Jurkat, Clone E6-1 (cell line): ENCODE data around the gene PLA2G4A.

Experiments
- DNase-seq: peaks from one replicate; pipeline ENCODE4 v3.0.0-alpha.2; 2011; ENCODE audit warnings: low read depth, low spot score
- H3K4me3 ChIP-seq: 2 replicates; pipeline ENCODE4 v1.5.1; 2011; ENCODE audit warnings: mild to moderate bottlenecking, low read length, control low read depth, moderate library complexity

The PLA2G4A gene

DNA sequence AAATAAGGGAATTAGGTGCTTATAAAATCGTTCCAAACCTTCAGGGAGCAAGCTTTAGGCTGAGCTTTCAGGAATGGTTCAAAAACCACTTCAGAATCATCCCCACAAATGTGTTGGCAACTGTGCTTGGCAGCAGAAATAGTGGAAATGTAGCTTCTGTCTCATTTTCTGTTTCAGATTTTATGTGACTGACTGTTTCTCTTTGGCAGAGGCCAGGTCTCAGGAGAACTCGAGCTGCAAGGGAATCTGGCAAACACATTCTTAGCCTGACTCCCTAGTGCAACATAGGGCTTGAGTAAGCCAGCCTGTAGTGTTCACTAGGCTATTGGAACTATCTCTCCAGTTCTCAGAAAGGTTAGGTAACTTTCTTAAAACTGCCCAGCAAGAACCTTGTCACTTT, 128.6 kb downstream of the PLA2G4A start:
- H3K4me3 ChIP-seq = no peak overlapping the region
- no peak for DNase-seq

DNA sequence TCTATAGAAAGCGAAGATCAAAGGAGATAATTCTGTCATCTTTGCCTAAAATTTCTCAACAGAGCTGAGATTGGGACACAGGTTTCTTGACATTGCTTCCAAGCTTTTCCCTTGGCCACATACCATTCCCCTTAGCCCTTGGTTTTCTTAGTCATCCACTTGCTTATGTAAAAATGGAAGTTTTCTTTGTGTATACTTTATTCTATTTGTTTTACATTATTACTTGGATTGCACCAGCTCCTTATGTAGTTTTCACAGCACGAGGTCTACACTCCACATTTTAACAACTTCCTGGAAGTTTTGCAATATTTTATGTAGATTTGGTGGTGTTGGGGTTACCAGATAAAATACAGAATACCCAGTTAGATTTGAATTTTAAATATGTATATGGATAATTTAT, 129.8 kb downstream of the PLA2G4A start:
- DNase-seq = no peak
- no peak overlapping the region for H3K4me3 ChIP-seq

DNA sequence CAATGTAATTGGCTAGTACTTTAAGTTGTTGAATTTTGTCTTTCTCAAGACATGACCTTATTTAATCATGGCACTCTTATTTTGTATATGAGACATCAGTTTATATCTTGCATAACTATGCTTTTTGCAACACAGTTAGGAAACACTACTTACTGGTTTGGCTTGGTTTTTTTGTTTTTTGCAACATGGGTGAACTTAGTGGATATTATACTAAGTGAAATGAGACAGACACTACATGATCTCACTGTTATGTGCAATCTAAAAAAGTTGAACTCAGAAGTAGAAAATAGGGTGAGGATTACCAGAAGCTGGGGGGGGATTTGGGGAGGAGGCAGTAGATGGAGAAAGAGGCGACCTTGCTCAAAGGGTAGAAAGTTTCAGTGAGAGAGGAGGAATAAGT, 132.1 kb downstream of the PLA2G4A start:
- DNase-seq = no peak
- H3K4me3 ChIP-seq = no peak overlapping the region

DNA sequence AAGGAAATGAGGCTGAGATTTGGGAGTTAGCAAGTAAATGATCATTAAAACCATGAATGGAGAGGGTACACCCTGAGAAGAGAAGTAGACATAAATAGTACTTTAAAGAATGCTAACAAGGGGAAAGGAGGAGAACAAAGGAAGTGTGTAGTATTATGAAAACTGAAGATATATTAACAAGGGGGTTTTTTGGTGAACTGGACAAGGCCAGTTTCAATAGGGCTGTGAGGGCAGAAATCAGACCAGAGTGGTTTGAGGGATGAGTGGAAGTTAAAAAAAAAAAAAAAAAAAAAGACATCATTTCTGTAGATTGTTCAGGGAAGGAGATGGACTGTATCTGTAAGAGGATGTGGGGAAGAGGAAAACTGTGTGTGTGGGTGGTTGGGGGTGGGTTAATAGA, 137.1 kb downstream of the PLA2G4A start:
- no peak overlapping the region for H3K4me3 ChIP-seq
- no peak for DNase-seq

DNA sequence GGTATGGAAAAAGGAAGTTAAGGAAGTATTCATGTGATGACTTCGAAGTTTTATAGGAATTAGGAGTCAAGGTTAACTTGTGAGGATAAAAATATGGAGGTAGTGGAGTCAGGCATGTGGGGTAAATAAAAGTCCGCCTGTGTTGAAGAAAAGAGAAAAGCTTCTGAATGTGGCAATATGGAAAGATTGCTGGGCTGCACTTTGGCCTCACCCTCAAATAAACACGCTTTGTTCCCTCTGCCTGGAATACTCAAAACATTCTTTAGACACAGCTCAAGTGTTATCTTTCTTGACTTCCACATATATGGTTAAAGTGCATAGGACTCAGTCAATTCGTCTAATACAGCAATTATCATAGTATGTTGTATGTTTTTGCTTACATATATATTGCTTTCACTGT, 137.7 kb downstream of the PLA2G4A start:
- H3K4me3 ChIP-seq = no peak overlapping the region
- no peak for DNase-seq

DNA sequence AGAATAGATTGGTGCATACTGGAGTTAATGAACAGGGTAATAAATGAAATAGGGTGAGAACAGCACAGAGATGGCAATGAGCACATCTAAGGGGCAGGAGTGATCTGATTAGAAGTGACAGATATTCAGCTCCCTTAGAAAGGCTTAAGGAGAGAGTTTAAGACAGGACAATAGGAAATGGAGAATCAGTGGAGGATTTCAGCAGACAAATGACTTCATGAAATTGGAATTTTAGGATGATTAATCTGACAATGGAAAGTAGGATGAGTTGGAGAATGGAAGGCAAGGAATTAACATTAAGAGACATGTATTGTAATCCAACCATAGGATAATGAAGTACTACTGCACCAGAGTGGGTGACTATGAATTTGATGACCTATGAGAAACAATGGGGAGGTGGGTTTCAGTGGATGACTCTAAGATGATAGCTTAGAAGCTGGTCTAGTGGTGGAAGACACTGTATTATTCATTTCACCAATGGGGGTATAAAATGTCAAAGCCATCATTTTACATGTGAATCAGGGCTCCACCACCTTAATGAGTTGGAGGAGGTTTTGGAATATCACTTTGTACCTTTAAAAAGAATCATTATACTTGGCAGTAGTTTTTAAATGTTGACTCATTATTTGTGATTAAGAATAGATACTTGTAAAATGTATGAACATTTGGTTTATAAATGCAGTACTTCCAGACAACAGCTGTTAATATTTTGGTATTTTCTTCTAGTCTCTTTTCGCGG, 139.1 kb downstream of the PLA2G4A start:
- no peak overlapping the region for H3K4me3 ChIP-seq
- DNase-seq = no peak

DNA sequence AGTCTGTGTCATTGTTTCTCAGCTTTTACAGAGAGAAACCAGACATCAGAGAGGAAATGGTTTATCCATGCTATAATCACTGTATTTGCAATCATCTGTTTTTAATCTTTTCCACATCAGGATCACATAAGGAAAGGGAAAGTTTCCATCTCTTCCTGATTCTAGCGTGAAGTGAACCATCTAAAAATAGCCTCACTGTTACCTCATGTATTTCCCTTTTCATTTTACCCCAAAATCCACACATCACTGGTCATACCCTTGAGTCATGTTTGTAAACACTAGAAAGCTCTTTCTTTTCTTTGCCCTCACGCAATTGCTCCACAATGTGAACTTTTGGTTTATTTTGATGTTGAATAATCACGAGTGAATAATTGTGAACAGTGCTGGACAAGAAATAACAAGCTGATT, 146.0 kb downstream of the PLA2G4A start:
- no peak overlapping the region for H3K4me3 ChIP-seq
- DNase-seq = no peak

DNA sequence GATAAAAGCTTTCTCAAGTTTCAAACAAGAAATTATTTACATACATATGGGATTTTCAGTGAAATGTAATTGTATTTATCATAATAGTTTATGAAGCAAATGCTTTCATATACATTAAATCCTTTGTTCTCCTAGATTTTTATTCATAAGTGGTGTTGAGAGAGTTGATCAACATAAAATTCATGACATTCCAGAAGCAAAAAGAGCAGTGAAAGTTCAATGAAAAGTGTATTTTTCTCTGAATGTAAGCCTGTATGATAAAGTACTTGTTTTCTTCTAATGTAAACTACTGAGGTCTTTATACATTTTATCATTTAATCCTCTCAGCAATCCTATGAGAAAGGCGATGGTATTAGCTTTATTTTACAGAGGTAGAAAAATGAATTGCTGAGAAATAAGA, 146.5 kb downstream of the PLA2G4A start:
- DNase-seq = no peak
- no peak overlapping the region for H3K4me3 ChIP-seq

DNA sequence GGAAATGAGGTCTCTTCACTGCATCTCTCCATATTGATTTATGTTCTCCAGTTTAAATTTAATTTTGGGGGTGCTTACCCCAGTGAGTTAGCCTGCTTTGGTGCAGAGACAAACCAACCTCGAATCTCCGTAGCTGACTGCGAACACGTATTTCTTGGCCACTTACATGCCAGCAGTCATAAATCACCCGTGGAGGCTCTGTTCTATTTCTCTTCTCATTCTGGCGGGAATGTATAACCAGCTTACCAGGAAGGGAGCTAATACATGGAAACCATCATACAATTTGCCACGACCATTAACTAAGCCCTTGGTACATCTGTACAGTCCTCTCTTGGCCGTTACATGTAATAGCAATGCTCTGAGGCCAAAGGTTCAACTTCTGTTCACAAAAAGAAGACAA, 148.0 kb downstream of the PLA2G4A start:
- DNase-seq = no peak

DNA sequence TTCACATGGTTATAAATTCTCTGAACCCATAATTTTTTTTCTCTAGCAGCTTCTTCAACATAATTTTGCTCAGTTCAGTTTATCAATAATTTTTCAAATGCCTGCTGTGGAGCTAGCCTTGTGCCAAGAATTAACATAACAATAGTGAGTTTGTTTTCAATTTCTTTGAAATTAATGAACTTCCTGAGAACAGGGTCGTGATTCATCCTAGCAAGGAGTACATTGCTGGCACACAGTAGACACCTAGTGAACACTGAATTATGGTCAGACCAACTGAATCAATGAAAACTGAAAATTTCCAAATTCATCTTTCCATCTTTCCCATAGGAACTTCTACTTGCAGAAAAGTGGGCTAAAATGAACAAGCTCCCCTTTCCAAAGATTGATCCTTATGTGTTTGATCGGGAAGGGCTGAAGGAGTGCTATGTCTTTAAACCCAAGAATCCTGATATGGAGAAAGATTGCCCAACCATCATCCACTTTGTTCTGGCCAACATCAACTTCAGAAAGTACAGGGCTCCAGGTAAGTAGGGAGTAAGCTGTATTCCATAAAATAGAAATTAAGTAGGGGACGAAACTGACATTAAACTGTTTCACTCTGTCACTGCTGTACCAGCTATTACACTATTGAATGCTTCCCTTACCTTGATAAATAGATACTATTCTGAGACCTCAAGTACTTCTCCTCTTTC, 148.7 kb downstream of the PLA2G4A start:
- no peak for DNase-seq
- H3K4me3 ChIP-seq = no peak overlapping the region

More for the DNA sequence above, 148.0 kb downstream of the PLA2G4A start:
- H3K4me3 ChIP-seq = no peak overlapping the region

DNA sequence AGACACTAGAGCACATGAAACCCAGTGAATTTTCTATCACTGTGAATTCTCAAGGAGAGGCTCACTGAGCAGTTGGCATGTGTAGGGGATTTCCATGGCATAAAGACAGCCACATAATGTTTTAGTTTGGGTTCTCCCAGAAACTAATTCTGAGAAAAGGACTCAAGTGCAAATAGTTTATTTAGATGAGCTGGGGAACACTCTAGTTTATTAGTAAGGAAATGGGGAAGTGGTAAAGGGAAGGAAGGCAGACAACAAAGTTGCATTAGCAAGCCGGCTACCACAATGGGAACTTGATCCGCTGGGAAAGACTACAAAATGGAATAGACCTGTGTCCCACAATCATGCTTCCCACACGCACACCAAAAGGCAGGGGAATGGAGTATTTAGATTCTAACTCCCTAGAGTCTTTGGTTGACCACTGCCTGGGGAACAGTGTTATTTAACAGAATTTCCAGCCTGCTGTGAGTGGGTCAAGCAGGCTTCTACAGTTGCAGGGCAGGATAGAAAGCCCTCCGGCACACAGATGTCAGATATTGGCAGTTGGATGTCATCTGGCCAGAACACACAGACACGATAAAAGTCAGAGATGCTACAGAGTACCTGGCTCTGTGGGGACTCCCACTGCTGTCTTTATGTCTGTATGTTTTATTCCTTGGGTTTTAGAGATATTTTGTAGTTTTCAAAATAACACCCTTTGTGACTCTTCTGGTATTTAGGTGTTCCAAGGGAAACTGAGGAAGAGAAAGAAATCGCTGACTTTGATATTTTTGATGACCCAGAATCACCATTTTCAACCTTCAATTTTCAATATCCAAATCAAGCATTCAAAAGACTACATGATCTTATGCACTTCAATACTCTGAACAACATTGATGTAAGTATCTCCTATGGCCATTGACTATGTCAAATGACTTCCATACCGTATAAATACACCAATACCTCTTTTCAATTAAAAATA, 150.1 kb downstream of the PLA2G4A start:
- no peak for DNase-seq
- H3K4me3 ChIP-seq = no peak overlapping the region

DNA sequence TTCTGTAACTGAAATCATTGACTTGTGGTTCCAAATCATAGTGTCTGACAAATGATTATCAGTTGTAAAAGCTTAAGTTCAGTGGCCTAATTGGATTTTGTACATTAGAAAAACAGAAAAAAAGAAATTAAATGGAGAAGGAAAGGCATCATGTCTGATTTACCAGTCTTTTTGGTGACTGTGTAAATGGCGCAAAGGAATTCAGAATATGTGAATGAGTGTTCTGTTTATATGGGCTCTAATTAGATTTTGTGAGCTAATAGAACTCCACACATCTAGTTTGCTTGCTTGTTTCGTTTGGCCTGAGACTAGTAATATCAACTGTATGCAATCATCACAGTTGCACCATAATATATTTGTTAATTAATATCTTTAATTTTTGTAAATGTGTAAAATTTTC, 151.7 kb downstream of the PLA2G4A start:
- H3K4me3 ChIP-seq = no peak overlapping the region
- no peak for DNase-seq

DNA sequence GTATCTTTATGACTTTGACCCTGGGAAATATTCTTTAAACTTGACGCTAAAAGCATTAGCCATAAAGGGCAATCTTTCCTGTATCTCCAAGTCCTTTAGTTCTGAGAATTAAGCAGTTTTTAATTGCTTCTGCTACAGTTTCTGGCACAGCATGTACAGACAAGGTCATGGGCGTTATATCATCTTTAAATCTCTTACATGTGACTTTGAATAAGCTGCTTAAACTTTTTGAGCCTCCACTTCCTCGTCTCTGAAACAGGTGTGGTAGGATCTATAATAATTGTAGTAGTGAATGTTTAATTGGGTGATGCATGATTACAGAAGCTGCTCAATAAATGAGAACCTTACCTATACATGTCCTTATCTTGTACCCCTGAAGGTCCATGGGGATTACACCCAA, 153.4 kb downstream of the PLA2G4A start:
- DNase-seq = no peak
- no peak overlapping the region for H3K4me3 ChIP-seq

DNA sequence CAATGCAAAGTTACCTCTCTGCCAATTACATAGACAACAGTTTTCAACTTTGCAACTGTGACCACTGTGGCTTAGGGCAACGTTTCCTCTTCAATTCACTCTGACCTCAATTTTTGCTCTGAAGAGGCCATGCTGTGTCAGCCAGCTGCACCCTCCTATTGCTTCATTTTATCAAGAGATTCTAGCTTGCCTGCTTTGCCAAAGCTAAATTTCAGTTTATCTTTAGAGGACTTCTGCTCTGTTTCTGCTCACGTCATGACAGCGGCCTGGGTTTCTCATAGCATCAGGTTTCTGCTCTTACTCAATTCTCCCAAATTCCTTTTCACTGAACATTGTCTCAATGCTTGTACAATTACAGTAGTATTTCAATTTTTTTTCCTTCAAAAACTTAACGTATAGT, 154.6 kb downstream of the PLA2G4A start:
- H3K4me3 ChIP-seq = no peak overlapping the region
- DNase-seq = no peak

DNA sequence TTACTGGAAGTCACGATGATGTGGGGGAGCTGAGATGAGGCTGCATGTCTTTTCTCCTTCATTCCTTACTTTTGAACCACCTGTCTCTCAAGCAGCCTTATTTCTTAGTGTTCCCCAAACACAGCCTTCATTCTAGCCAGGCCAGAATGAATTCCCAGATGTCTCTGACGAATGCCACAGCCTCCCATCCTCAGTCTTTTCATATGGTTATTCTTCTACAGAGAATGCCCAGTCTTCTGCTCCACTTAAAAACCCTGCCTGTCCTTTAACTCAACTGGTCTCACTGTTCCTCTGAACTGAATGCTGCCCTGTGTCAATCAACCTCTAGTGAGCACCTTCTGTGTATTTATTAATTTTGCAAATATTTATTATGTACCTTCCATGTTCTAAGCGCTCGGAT, 156.2 kb downstream of the PLA2G4A start:
- DNase-seq = no peak
- H3K4me3 ChIP-seq = no peak overlapping the region

DNA sequence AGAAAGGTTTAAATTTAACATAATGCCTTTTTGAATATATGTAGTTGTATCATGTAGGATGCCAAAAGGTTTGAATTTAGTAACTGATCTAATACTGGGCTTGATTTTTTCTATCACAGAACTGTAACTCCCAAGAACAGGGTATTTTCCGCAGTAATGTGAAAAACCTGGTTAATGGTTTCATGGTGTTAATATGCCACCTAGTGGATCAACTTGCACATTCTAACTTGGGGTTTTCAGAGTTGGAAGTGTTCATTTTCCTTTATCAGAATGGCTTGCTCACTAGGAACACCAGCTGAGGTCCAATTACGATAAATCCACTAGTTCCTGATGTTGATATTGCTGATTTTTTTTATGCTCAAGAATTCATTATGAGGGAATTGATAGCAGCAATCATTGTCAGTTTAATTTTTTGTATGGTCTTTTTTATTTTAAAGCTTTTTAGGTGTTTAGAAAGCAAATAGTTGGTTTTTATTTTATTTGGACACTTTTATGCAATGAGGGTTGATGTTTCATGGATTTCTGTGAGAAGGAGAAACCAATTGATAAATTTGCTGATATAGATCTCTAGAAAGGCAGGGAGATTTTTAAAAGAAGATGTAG, 157.2 kb downstream of the PLA2G4A start:
- peak; percentile 40 for DNase-seq
- H3K4me3 ChIP-seq = no peak overlapping the region

DNA sequence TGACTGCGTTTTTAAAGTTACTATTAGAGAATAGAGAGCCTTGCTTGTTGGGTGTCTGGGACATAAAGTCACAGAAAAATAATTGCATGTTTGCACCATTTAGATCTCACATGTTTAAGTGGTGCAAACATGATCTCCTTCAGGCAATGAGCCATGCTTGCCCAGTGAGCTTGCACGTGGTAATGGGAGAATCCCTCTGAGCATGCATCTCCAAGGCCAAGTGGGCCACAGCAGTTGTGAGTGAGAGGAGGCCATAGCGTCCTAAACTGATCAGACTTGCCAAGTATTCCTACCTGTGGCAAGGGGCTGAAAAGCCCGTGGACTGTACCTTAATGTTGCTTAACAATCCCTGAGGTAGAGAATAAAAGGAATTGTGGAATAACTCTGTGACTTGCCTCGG, 158.3 kb downstream of the PLA2G4A start:
- DNase-seq = no peak
- H3K4me3 ChIP-seq = no peak overlapping the region

DNA sequence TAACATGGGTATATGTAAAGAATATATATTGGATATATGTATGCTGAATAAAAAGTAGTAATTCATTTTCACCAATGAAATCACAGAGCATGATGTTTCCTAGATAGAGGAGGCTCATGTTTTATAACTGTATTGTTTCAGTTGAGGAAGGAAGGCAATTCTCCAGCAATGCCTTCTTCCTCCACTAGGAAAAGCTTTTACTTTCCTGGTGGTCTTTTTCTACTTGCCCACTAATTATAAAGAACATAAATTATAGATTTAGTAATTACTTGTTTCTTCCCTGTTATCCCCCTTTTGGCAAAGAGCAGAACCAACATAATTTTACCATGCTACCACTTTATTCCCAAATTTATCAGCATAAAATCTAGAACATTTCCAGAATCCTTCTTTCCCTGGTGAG, 159.0 kb downstream of the PLA2G4A start:
- no peak for DNase-seq
- H3K4me3 ChIP-seq = no peak overlapping the region

DNA sequence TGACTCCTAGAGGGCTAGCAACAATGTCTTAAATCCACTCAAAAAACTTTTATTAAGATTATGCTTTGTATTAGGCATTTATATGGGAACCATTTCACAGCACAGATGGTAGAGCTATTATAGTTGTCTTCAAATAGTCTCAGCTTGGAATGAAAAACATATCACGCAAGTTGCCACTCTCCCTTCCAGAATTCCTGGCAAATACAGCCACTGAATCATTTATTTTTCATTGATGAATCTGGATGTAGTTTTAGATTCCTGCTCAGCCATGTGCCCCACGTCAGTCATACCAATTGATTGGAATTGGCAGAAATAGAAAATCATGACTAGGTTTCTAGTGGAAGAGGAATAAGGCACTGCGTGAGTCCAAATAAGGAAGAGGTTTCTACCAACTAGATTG, 165.2 kb downstream of the PLA2G4A start:
- no peak for DNase-seq
- no peak overlapping the region for H3K4me3 ChIP-seq

DNA sequence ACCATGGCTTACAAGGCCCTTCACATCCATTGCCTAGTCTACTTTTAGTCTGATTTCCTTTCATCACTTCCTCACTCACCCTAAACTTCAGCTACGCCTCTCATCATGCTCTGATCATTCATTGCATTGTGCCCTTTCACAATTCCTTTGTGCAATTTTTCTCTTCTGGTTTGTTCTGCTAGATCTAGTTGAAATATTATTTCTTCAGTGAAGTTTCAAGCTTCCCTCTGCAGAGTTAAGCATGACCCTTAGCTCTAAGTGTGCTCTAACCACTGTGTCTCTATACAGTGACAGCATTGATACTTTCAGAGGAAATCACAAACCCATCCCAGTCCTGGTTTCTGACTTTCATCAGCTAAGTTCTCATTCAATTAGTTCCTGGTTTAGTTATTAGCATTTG, 166.1 kb downstream of the PLA2G4A start:
- DNase-seq = no peak

More for the DNA sequence above, 166.1 kb downstream of the PLA2G4A start:
- H3K4me3 ChIP-seq = no peak overlapping the region
